SK-N-SH (cell line): ENCODE results near the gene MAP1B. TPM values are rescaled to one million over a fixed set of nuclear protein-coding genes. Genes with fewer than 3 reads are reported as not detected.

Experiments
- CTCF ChIA-PET: fragments of 300-600, 350-600 bp; formaldehyde crosslinking; extraction: SDS; loops from one replicate; lab custom pipeline; 2021; lab: Yijun Ruan, JAX
- POLR2A ChIA-PET: fragments of 350-600 bp; sonication (Branson Sonifier 250); formaldehyde crosslinking; extraction: SDS; loops from one replicate; lab custom pipeline; 2020; ENCODE audit warnings: antibody characterized with exemption, inconsistent platforms; lab: Yijun Ruan, JAX
- DNase-seq: peaks from one replicate; pipeline ENCODE4 v3.0.0; 2012
- H2AFZ ChIP-seq: fragments of 200-600 bp; sonication (generic); 2 replicates; pipeline ENCODE4 v1.8.1; 2016; ENCODE audit warnings: antibody characterized with exemption, mild to moderate bottlenecking, low read depth
- H3F3A ChIP-seq: fragments of 200-600 bp; sonication (generic); replicated peaks from 2 replicates; pipeline ENCODE3; 2016; ENCODE audit warnings: antibody characterized with exemption, mild to moderate bottlenecking; ENCODE audit not compliant: insufficient read depth
- H3K27ac ChIP-seq, 2 experiments: fragments of 200-500 bp in 1 of 2; fragments of 200-600 bp in 1 of 2; sonication (Bioruptor generic) in 1 of 2; sonication (generic), shearing (Covaris generic) in 1 of 2; 2 replicates each; pipeline versions ENCODE4 v1.5.1 to v1.6.1; 2014 to 2016; ENCODE audit warnings: low read depth in 2 of 2, inconsistent platforms in 1 of 2, low read length in 1 of 2, mild to moderate bottlenecking in 1 of 2, mixed read lengths in 1 of 2
- H3K27me3 ChIP-seq: fragments of 200-600 bp; sonication (generic), shearing (Covaris generic); 2 replicates; pipeline ENCODE4 v1.6.1; 2016; ENCODE audit warnings: mixed run types; ENCODE audit not compliant: insufficient read depth
- H3K36me3 ChIP-seq, 2 experiments: fragments of 200-500 bp in 1 of 2; fragments of 200-600 bp in 1 of 2; sonication (Bioruptor generic) in 1 of 2; sonication (generic) in 1 of 2; replicated peaks in 1 of 2; 2 replicates each; pipeline versions ENCODE3 to v1.5.1; 2014 to 2016; ENCODE audit warnings: low read length in 1 of 2, mild to moderate bottlenecking in 1 of 2; ENCODE audit not compliant: insufficient read depth in 2 of 2, control insufficient read depth in 1 of 2
- H3K4me1 ChIP-seq, 2 experiments: fragments of 200-500 bp in 1 of 2; fragments of 200-600 bp in 1 of 2; sonication (Bioruptor generic) in 1 of 2; sonication (generic), shearing (Covaris generic) in 1 of 2; 2 replicates each; pipeline versions ENCODE4 v1.5.1 to v1.6.1; 2014 to 2016; ENCODE audit warnings: low read depth in 1 of 2, low read length in 1 of 2, mixed run types in 1 of 2; ENCODE audit not compliant: insufficient read depth in 2 of 2, control insufficient read depth in 1 of 2
- H3K4me2 ChIP-seq: fragments of 200-600 bp; sonication (generic), shearing (Covaris generic); 2 replicates; pipeline ENCODE4 v1.6.1; 2017; ENCODE audit warnings: mixed run types
- H3K4me3 ChIP-seq, 2 experiments: fragments of 200-500 bp in 1 of 2; fragments of 200-600 bp in 1 of 2; sonication (Bioruptor generic) in 1 of 2; sonication (generic), shearing (Covaris generic) in 1 of 2; 2 replicates each; pipeline versions ENCODE4 v1.5.1 to v1.8.1; 2014 to 2016; ENCODE audit warnings: low read depth in 2 of 2, inconsistent platforms in 1 of 2, low read length in 1 of 2, mild to moderate bottlenecking in 1 of 2, mixed read lengths in 1 of 2, moderate library complexity in 1 of 2
- H3K79me2 ChIP-seq: fragments of 200-600 bp; sonication (generic); 2 replicates; pipeline ENCODE4 v1.8.1; 2017; ENCODE audit warnings: mild to moderate bottlenecking; ENCODE audit not compliant: insufficient read depth
- H3K9ac ChIP-seq: fragments of 200-600 bp; sonication (generic); 2 replicates; pipeline ENCODE4 v1.6.1; 2017; ENCODE audit warnings: mixed run types
- H3K9me2 ChIP-seq: fragments of 200-600 bp; sonication (generic); 2 replicates; pipeline ENCODE4 v1.6.1; 2017; ENCODE audit warnings: mixed run types
- H3K9me3 ChIP-seq: fragments of 200-600 bp; sonication (generic); 2 replicates; pipeline ENCODE4 v1.6.1; 2017; ENCODE audit warnings: mixed run types, mild to moderate bottlenecking, moderate library complexity
- H4K20me1 ChIP-seq: fragments of 200-600 bp; sonication (generic); 2 replicates; pipeline ENCODE4 v1.6.1; 2017; ENCODE audit warnings: mild to moderate bottlenecking, mixed run types; ENCODE audit not compliant: insufficient read depth
- CHD2 ChIP-seq: fragments of 150-350 bp; IDR thresholded peaks from 2 replicates; pipeline ENCODE4 v1.6.1; 2018; ENCODE audit warnings: low read length; ENCODE audit not compliant: partially characterized antibody
- EP300 ChIP-seq, 2 experiments: IDR thresholded peaks; 2 replicates each; pipeline versions ENCODE4 v1.4.0 to v1.6.1; 2012; ENCODE audit warnings: borderline replicate concordance in 1 of 2, low read depth in 1 of 2, low read length in 1 of 2
- EZH2phosphoT487 ChIP-seq: fragments of 200-600 bp; sonication (generic); IDR thresholded peaks from 2 replicates; pipeline ENCODE4 v1.6.1; 2017; ENCODE audit warnings: low read depth, mixed run types, mild to moderate bottlenecking, antibody characterized with exemption, moderate library complexity, borderline replicate concordance
- FOXJ3 ChIP-seq: sonication (generic); formaldehyde crosslinking; IDR thresholded peaks from 2 replicates; pipeline ENCODE4 v1.5.1; 2020; ENCODE audit warnings: mild to moderate bottlenecking, missing genetic modification reagents
- GATA2 ChIP-seq: sonication (generic); formaldehyde crosslinking; IDR thresholded peaks from 2 replicates; pipeline ENCODE4 v1.5.0; 2020; ENCODE audit warnings: mild to moderate bottlenecking, missing genetic modification reagents
- RAD21 ChIP-seq: IDR thresholded peaks from 2 replicates; pipeline ENCODE4 v1.6.1; 2012; ENCODE audit warnings: mild to moderate bottlenecking, low read length
- RCOR1 ChIP-seq: fragments of 150-350 bp; IDR thresholded peaks from 2 replicates; pipeline ENCODE4 v1.6.1; 2017; ENCODE audit warnings: antibody characterized with exemption, low read length
- RFX5 ChIP-seq: IDR thresholded peaks from 2 replicates; pipeline ENCODE4 v1.6.1; 2012; ENCODE audit warnings: mild to moderate bottlenecking, improper control_type of control experiment, low read length
- SMC3 ChIP-seq: IDR thresholded peaks from 2 replicates; pipeline ENCODE4 v1.6.1; 2012; ENCODE audit warnings: low read depth, low read length, improper control_type of control experiment
- TEAD4 ChIP-seq: IDR thresholded peaks from 2 replicates; pipeline ENCODE4 v1.4.0; 2012; ENCODE audit warnings: mild to moderate bottlenecking, borderline replicate concordance; ENCODE audit not compliant: insufficient read depth
- WGBS: methylation state at CpG from one replicate; pipeline ENCODE4 v1.1.6; 2017; ENCODE audit warnings: low lambda C conversion rate; 5-methylcytosine and 5-hydroxymethylcytosine counted together
- polyA plus RNA-seq, 3 experiments: library from polyadenylated mRNA; depleted of rRNA; stranded (reverse); fragments of >200 nt; gene quantifications; 2 replicates each; pipeline ENCODE4 v1.2.3, GENCODE V29; 2012
- TF ChIP-seq, protein P1 (sequence below): IDR thresholded peaks from 2 replicates; pipeline ENCODE4; 2012
- TF ChIP-seq, protein P2 (sequence below): fragments of 150-350 bp; IDR thresholded peaks from 2 replicates; pipeline ENCODE4 v1.6.1; 2017; ENCODE audit warnings: antibody characterized with exemption, low read length, low read depth, borderline replicate concordance
- TF ChIP-seq, protein P3 (sequence below): IDR thresholded peaks from 2 replicates; pipeline ENCODE4 v1.4.0; 2012; ENCODE audit warnings: low read depth, borderline replicate concordance
- TF ChIP-seq, protein P4 (sequence below): fragments of 200-600 bp; sonication (generic); IDR thresholded peaks from 2 replicates; pipeline ENCODE4 v1.6.1; 2017; ENCODE audit warnings: antibody characterized with exemption, mild to moderate bottlenecking, moderate library complexity

MAP1B gene
- polyA plus RNA-seq, 1 of the 3 experiments (the other 2 are of a cell fraction) = 47.5 TPM

DNA sequence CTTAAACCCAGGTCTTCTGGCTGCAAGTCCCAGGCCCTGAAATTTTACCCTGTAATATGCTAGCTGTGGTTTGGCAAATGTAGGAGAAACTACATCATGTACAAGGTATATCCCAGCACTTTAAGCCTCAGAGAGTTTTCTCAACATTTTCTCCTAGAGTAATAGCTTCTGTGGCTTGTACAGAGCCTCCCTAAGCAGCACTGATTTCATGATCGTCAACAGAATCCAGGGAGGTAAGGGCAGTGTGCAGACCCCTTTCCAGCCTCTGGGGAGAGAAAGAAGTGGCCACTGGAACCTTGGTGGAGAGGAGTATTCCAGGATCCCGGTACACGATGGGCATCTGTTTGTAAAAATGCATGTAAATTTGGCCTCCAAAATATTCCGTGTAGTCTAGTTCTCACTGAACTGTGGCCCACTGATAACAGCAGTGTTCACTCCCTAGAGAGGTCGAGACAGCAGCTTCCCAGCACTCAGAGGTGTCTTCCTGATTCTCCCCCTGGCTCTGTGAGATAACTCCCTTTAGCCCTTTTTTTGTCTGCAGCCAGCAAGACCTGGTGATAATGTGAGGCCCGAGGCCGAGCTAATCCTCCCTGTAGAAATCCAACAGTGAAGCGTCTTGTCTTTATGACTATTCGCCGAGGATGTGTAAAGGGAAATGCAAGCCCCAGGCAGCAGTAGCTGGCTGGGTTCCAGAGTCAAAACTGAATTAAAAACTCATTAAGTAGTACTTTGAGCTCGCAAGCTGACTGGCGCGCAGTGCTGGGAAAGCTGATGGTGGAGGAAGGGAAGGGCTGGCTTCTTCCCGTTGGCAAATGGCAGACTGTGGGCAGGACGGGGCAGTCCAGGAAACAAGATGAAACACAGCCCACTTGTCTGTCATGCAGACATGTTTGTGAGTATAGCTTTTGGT lies 59.0 kb downstream of the MAP1B start (continued):
- TF ChIP-seq RFX5 (no peak), CHD2 (peak; percentile 96), RAD21 (peak; percentile 19), TEAD4 (peak; percentile 49; the same call in 1 of the 2 replicates), SMC3 (no peak), FOXJ3 (CRISPR knock-in tag) (peak; percentile 92; the same call in 1 of the 2 replicates), GATA2 (CRISPR knock-in tag) (peak; percentile 88), RCOR1 (peak; percentile 91), EP300 (IDR thresholded peaks at IDR 0.05; ENCODE audit: borderline replicate concordance in 1 of 2, low read depth in 1 of 2, low read length in 1 of 2) (peak in 1 of 2 experiments; percentile 89; a peak in 2 of 4 replicates)
- TF ChIP-seq, protein P1, sequence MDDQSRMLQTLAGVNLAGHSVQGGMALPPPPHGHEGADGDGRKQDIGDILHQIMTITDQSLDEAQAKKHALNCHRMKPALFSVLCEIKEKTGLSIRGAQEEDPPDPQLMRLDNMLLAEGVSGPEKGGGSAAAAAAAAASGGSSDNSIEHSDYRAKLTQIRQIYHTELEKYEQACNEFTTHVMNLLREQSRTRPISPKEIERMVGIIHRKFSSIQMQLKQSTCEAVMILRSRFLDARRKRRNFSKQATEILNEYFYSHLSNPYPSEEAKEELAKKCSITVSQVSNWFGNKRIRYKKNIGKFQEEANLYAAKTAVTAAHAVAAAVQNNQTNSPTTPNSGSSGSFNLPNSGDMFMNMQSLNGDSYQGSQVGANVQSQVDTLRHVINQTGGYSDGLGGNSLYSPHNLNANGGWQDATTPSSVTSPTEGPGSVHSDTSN = peak; percentile 70
- TF ChIP-seq, protein P2, sequence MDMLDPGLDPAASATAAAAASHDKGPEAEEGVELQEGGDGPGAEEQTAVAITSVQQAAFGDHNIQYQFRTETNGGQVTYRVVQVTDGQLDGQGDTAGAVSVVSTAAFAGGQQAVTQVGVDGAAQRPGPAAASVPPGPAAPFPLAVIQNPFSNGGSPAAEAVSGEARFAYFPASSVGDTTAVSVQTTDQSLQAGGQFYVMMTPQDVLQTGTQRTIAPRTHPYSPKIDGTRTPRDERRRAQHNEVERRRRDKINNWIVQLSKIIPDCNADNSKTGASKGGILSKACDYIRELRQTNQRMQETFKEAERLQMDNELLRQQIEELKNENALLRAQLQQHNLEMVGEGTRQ = no peak

DNA sequence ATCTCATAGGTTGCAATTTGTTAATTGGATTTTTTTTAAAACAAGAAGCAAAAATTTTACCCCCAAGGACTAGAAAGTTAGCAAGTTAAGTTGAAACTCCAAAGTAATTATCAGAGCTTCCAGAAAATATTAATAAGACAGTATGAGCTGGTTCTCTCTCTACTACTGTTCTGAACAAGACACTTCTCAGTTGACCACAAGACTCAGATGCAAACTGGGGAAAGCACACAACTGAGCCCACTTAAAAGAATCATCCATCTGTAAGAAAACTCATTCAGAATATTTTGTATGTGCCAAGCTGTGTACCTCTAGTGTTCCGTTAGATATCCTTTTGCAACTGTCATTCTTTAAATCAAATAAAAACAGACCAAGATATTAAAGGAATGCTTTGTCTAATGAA lies 60.0 kb downstream of the MAP1B start:
- WGBS = 73% methylated on average over 1 of the region's 1 CpG

More for the DNA sequence above, 60.0 kb downstream of the MAP1B start:
- Histone ChIP-seq H3K79me2 (peaks cover 100% of the 10 kb centered on the region), H3K4me1 (peaks cover 50 to 62% of the 10 kb centered on the region in 2 experiments), H3K9me3 (no peaks in the 10 kb centered on the region), H3K4me2 (peak overlapping the region; percentile 31), H3K9me2 (no peaks in the 10 kb centered on the region), H4K20me1 (peaks cover 98% of the 10 kb centered on the region), H3K27me3 (no peaks in the 10 kb centered on the region), H2AFZ (no peak overlapping the region), H3K27ac (peak overlapping the region; percentile 83 to 100), H3K36me3 (peaks cover 41 to 73% of the 10 kb centered on the region in 2 experiments), H3K4me3 (0 out of 4 replicates have a peak overlapping the region, but pooled peaks of 1 of the 2 experiments have one; percentile 10), H3F3A (peaks cover 65% of the 10 kb centered on the region), H3K9ac (peak overlapping the region; percentile 30)
- TF ChIP-seq TEAD4 (no peak), EP300 (IDR thresholded peaks at IDR 0.05; ENCODE audit: borderline replicate concordance in 1 of 2, low read depth in 1 of 2, low read length in 1 of 2) (no peak), GATA2 (CRISPR knock-in tag) (no peak), EZH2phosphoT487 (no peak), SMC3 (no peak), RCOR1 (no peak)
- TF ChIP-seq, protein P3, sequence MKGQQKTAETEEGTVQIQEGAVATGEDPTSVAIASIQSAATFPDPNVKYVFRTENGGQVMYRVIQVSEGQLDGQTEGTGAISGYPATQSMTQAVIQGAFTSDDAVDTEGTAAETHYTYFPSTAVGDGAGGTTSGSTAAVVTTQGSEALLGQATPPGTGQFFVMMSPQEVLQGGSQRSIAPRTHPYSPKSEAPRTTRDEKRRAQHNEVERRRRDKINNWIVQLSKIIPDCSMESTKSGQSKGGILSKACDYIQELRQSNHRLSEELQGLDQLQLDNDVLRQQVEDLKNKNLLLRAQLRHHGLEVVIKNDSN = no peak
- TF ChIP-seq, protein P4, sequence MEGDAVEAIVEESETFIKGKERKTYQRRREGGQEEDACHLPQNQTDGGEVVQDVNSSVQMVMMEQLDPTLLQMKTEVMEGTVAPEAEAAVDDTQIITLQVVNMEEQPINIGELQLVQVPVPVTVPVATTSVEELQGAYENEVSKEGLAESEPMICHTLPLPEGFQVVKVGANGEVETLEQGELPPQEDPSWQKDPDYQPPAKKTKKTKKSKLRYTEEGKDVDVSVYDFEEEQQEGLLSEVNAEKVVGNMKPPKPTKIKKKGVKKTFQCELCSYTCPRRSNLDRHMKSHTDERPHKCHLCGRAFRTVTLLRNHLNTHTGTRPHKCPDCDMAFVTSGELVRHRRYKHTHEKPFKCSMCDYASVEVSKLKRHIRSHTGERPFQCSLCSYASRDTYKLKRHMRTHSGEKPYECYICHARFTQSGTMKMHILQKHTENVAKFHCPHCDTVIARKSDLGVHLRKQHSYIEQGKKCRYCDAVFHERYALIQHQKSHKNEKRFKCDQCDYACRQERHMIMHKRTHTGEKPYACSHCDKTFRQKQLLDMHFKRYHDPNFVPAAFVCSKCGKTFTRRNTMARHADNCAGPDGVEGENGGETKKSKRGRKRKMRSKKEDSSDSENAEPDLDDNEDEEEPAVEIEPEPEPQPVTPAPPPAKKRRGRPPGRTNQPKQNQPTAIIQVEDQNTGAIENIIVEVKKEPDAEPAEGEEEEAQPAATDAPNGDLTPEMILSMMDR = no peak
- ChIA-PET POLR2A (interaction anchor here (1.4 to 2.0 kb wide), 4 partner anchors 57 to 153 kb away, joined by 5 to 11 read pairs (median 9); partner anchors contain the start of genes MAP1B, MRPS27 and PTCD2), CTCF (interaction anchor here (0.7 to 3.0 kb wide), 8 partner anchors 11 to 385 kb away, joined by 3 to 10 read pairs (median 4); no protein-coding TSS in a partner anchor)
- DNase-seq = no peak
